PC-9 (cell line): Measurements from ENCODE around the gene EFNA4. TPM values are rescaled to one million over a fixed set of nuclear protein-coding genes. Genes with fewer than 3 reads are reported as not detected.
A peak's percentile ranks its signal among the peaks of the same experiment; 100 is the strongest.

Experiments used
- BruUV-seq: library from RNA; stranded (reverse); fragments of 400-500 nt; replicated peaks from 2 replicates; lab custom pipeline; 2021; lab: Mats Ljungman, UMichigan
- CTCF ChIA-PET: fragments of 300-600 bp; sonication (Branson Sonifier 250); formaldehyde crosslinking; loops from one replicate; lab custom pipeline; 2022; ENCODE audit warnings: antibody characterized with exemption; lab: Charles Lee
- POLR2A ChIA-PET: fragments of 300-600 bp; sonication (Branson Sonifier 250); formaldehyde crosslinking; loops from one replicate; lab custom pipeline; 2022; ENCODE audit warnings: antibody characterized with exemption; ENCODE audit not compliant: unreplicated experiment; lab: Charles Lee
- DNase-seq, 2 experiments: peaks; one replicate each; pipeline versions ENCODE4 v3.0.0 to v3.0.0-alpha.2; 2015 to 2022; ENCODE audit warnings: mixed read lengths in 1 of 2
- H2AFZ ChIP-seq: fragments of 200-600 bp; sonication (generic); 2 replicates; pipeline ENCODE4 v1.8.1; 2017; ENCODE audit warnings: antibody characterized with exemption
- H3F3A ChIP-seq: fragments of 200-600 bp; sonication (generic); 2 replicates; pipeline ENCODE4 v1.8.1; 2017; ENCODE audit warnings: antibody characterized with exemption, mild to moderate bottlenecking, low read depth; ENCODE audit not compliant: insufficient read depth
- H3K27ac ChIP-seq: fragments of 200-600 bp; sonication (generic); 2 replicates; pipeline ENCODE4 v1.6.1; 2016; ENCODE audit warnings: mixed run types
- H3K27me3 ChIP-seq: fragments of 200-600 bp; sonication (generic); 2 replicates; pipeline ENCODE4 v1.6.1; 2016; ENCODE audit warnings: low read depth, mixed run types; ENCODE audit not compliant: insufficient read depth
- H3K36me3 ChIP-seq: fragments of 200-600 bp; sonication (generic); 2 replicates; pipeline ENCODE4 v1.6.1; 2016; ENCODE audit warnings: low read depth, mixed run types
- H3K4me1 ChIP-seq: fragments of 200-600 bp; sonication (generic); replicated peaks from 2 replicates; pipeline ENCODE4 v1.6.1; 2016; ENCODE audit warnings: mixed run types; ENCODE audit not compliant: insufficient read depth
- H3K4me2 ChIP-seq: fragments of 200-600 bp; sonication (generic); 2 replicates; pipeline ENCODE4 v1.6.1; 2017; ENCODE audit warnings: mixed run types
- H3K4me3 ChIP-seq: fragments of 200-600 bp; sonication (generic); 2 replicates; pipeline ENCODE4 v1.6.1; 2016; ENCODE audit warnings: mixed run types
- H3K79me2 ChIP-seq: fragments of 200-600 bp; sonication (generic); 2 replicates; pipeline ENCODE4 v1.6.1; 2017; ENCODE audit warnings: low read depth, mixed run types
- H3K9me2 ChIP-seq: fragments of 200-600 bp; sonication (generic); 2 replicates; pipeline ENCODE4 v1.8.1; 2017; ENCODE audit warnings: mild to moderate bottlenecking; ENCODE audit not compliant: insufficient read depth
- H3K9me3 ChIP-seq: fragments of 200-600 bp; sonication (generic); 2 replicates; pipeline ENCODE4 v1.8.1; 2016; ENCODE audit warnings: low read depth; ENCODE audit not compliant: insufficient read depth
- H4K20me1 ChIP-seq: fragments of 200-600 bp; sonication (generic); 2 replicates; pipeline ENCODE4 v1.8.1; 2017; ENCODE audit not compliant: insufficient read depth
- CTCF ChIP-seq: fragments of 200-600 bp; sonication (generic); conservative IDR thresholded peaks from 2 replicates; pipeline ENCODE4 v1.6.1; 2017; ENCODE audit warnings: mixed run types, antibody characterized with exemption, mild to moderate bottlenecking, moderate library complexity
- EZH2 ChIP-seq: fragments of 200-600 bp; sonication (generic); IDR thresholded peaks from 2 replicates; pipeline ENCODE4 v1.8.0; 2017; ENCODE audit warnings: antibody characterized with exemption, low read depth
- intact Hi-C: fragments of 100-400 bp; cut with micrococcal nuclease; formaldehyde crosslinking; loops from one replicate; pipeline ENCODE4 v1.10.0; 2022; ENCODE audit not compliant: unreplicated experiment
- total RNA-seq: library from RNA; stranded (reverse); gene quantifications from 2 replicates; pipeline ENCODE4 v1.2.3, GENCODE V29; 2021

EFNA4 gene
- total RNA-seq, 1 experiment from 2014 or later = 14.0 TPM

GRCh38 chr1:155057788-155058211 lies 5.7 kb upstream of the EFNA4 start:
- CTCF ChIA-PET = interaction anchor here (0.6 kb wide), 1 partner anchor 72 kb away, joined by 6 read pairs; no protein-coding TSS in a partner anchor
- no peaks in the 10 kb centered on the region for H3K27me3 ChIP-seq
- TF ChIP-seq CTCF = peak; percentile 24; the same call in 1 of the 2 replicates
- TF ChIP-seq EZH2 = no peak
- intact Hi-C loops = no loop called here
- H3F3A ChIP-seq = peaks cover 24% of the 10 kb centered on the region; the same call in 1 of the 2 replicates
- no peak overlapping the region for H3K4me2 ChIP-seq
- H3K9me3 ChIP-seq = no peaks in the 10 kb centered on the region
- POLR2A ChIA-PET = interaction anchor here (0.6 kb wide), 1 partner anchor 209 kb away, joined by 3 read pairs; no protein-coding TSS in a partner anchor
- DNase-seq = no peak
- H3K9me2 ChIP-seq = no peaks in the 10 kb centered on the region
- no peak overlapping the region for H3K27ac ChIP-seq
- no peak overlapping the region for H3K4me3 ChIP-seq
- H3K79me2 ChIP-seq = peaks cover 9% of the 10 kb centered on the region
- BruUV-seq = no TSS peak
- peaks cover 9% of the 10 kb centered on the region for H3K4me1 ChIP-seq
- peaks cover 14% of the 10 kb centered on the region; the same call in 1 of the 2 replicates for H3K36me3 ChIP-seq
- no peak overlapping the region for H2AFZ ChIP-seq
- no peaks in the 10 kb centered on the region; the same call in 1 of the 2 replicates for H4K20me1 ChIP-seq

- DNase-seq = no peak
- Histone ChIP-seq H3K27me3 (no peaks in the 10 kb centered on the region), H3F3A (peaks cover 24% of the 10 kb centered on the region; the same call in 1 of the 2 replicates), H3K27ac (no peak overlapping the region), H2AFZ (no peak overlapping the region), H3K4me1 (peaks cover 10% of the 10 kb centered on the region), H3K4me2 (no peak overlapping the region), H3K9me2 (no peaks in the 10 kb centered on the region), H3K4me3 (no peak overlapping the region), H3K36me3 (peaks cover 14% of the 10 kb centered on the region; the same call in 1 of the 2 replicates), H3K79me2 (peaks cover 13% of the 10 kb centered on the region), H3K9me3 (no peaks in the 10 kb centered on the region), H4K20me1 (peaks cover 7% of the 10 kb centered on the region)
- TF ChIP-seq CTCF (no peak), EZH2 (no peak)
- no TSS peak for BruUV-seq
- ChIA-PET CTCF (no interaction called here), POLR2A (no interaction called here)
- intact Hi-C loops = loop anchor here (1.0 to 5.0 kb wide), 3 partner anchors 154 to 503 kb away; partner anchors contain the start of gene UBE2Q1
Measured at GRCh38 chr1:155060736-155061135, 2.8 kb upstream of the EFNA4 start.

- Histone ChIP-seq H3K27ac (no peak overlapping the region), H3K4me3 (no peak overlapping the region), H2AFZ (no peak overlapping the region), H3K4me2 (no peak overlapping the region), H4K20me1 (peaks cover 7% of the 10 kb centered on the region), H3K79me2 (peaks cover 13% of the 10 kb centered on the region), H3K9me2 (no peaks in the 10 kb centered on the region), H3K36me3 (peaks cover 14% of the 10 kb centered on the region; the same call in 1 of the 2 replicates), H3K4me1 (peaks cover 10% of the 10 kb centered on the region), H3F3A (peaks cover 24% of the 10 kb centered on the region; the same call in 1 of the 2 replicates), H3K9me3 (no peaks in the 10 kb centered on the region), H3K27me3 (no peaks in the 10 kb centered on the region)
- intact Hi-C loops = loop anchor here (1.0 to 5.0 kb wide), 3 partner anchors 155 to 504 kb away; partner anchors contain the start of gene UBE2Q1
- peak; percentile 72 to 90 for DNase-seq
- ChIA-PET CTCF (interaction anchor here (0.8 kb wide), 1 partner anchor 17 kb away, joined by 3 read pairs; no protein-coding TSS in a partner anchor), POLR2A (no interaction called here)
- TF ChIP-seq CTCF (peak; percentile 99), EZH2 (no peak)
- BruUV-seq = no TSS peak
Measured at GRCh38 chr1:155061381-155062150, 2.0 kb upstream of the EFNA4 start.
